ENCODE measurements around the gene MTF1. TPM values are rescaled to one million over a fixed set of nuclear protein-coding genes. Genes with fewer than 3 reads are reported as not detected.
"Not testable (repeated sequence)": the region's sequence is repeated elsewhere in the genome, so short reads cannot be mapped to it uniquely, and the experiment has no call there.

The MTF1 gene
- total RNA-seq, 4 donors from 2014 or later, result 4.0 to 7.4 (median 6.7) TPM

- TF ChIP-seq POLR2AphosphoS5 (IDR thresholded peaks at IDR 0.05) (no peak), CTCF (IDR thresholded peaks at IDR 0.05) (no peak), POLR2A (IDR thresholded peaks at IDR 0.05; ENCODE audit: low read depth) (no peak), EP300 (IDR thresholded peaks at IDR 0.05) (no peak)
- no peak overlapping the region for H3K4me3 ChIP-seq
- WGBS, result 93% methylated on average over 5 of the region's 5 CpGs
- no peak overlapping the region for H3K27ac ChIP-seq (replicated peaks in 1 of 4)
- no peaks in the 10 kb centered on the region for H3K27me3 ChIP-seq
- intact Hi-C loops (cut with DNase I), result no loop called here
- peaks cover 0 to 32% (median 12%) of the 10 kb centered on the region in 4 donors for H3K36me3 ChIP-seq
- H3K4me1 ChIP-seq, result no peaks in the 10 kb centered on the region
- no peaks in the 10 kb centered on the region for H3K9me3 ChIP-seq
- no peak for DNase-seq (ENCODE audit: extremely low spot score)
Observed at GRCh38 chr1:37902983-37903382, 43.6 kb upstream of the MTF1 start.

GRCh38 chr1:37901893-37902225 is 42.5 kb upstream of the MTF1 start:
- no peaks in the 10 kb centered on the region for H3K4me1 ChIP-seq
- WGBS, result 97% methylated on average over 6 of the region's 6 CpGs
- DNase-seq (ENCODE audit: extremely low spot score), result no peak
- H3K27ac ChIP-seq (replicated peaks in 1 of 4), result no peak overlapping the region
- no peaks in the 10 kb centered on the region for H3K9me3 ChIP-seq
- intact Hi-C loops (cut with DNase I), result no loop called here
- no peak overlapping the region for H3K4me3 ChIP-seq
- TF ChIP-seq CTCF (IDR thresholded peaks at IDR 0.05), result no peak
- no peak for TF ChIP-seq POLR2AphosphoS5 (IDR thresholded peaks at IDR 0.05)
- no peak for TF ChIP-seq POLR2A (IDR thresholded peaks at IDR 0.05; ENCODE audit: low read depth)
- TF ChIP-seq EP300 (IDR thresholded peaks at IDR 0.05), result no peak
- peaks cover 0 to 32% (median 12%) of the 10 kb centered on the region in 4 donors for H3K36me3 ChIP-seq
- no peaks in the 10 kb centered on the region for H3K27me3 ChIP-seq

GRCh38 chr1:37901191-37901892 is 42.0 kb upstream of the MTF1 start:
- Histone ChIP-seq H3K4me1 (no peaks in the 10 kb centered on the region), H3K36me3 (peaks cover 0 to 32% (median 12%) of the 10 kb centered on the region in 4 donors), H3K27ac (replicated peaks in 1 of 4) (no peak overlapping the region), H3K9me3 (no peaks in the 10 kb centered on the region), H3K4me3 (no peak overlapping the region), H3K27me3 (no peaks in the 10 kb centered on the region)
- intact Hi-C loops (cut with DNase I), result no loop called here
- no peak for DNase-seq (ENCODE audit: extremely low spot score)
- 82% methylated on average over 7 of the region's 8 CpGs for WGBS
- TF ChIP-seq POLR2AphosphoS5 (IDR thresholded peaks at IDR 0.05), result no peak

- DNase-seq (ENCODE audit: extremely low spot score); H3K9me3 ChIP-seq; intact Hi-C loops (cut with DNase I); H3K4me1 ChIP-seq; H3K27me3 ChIP-seq; H3K4me3 ChIP-seq; H3K27ac ChIP-seq (replicated peaks in 1 of 4): not testable (repeated sequence)
- 98% methylated on average over 3 of the region's 3 CpGs for WGBS
- H3K36me3 ChIP-seq, result peaks cover 0 to 25% (median 15%) of the 10 kb centered on the region in 4 donors
Observed at GRCh38 chr1:37897563-37897962, 38.2 kb upstream of the MTF1 start.

GRCh38 chr1:37893673-37894072 is 34.3 kb upstream of the MTF1 start:
- no peaks in the 10 kb centered on the region for H3K9me3 ChIP-seq
- 98% methylated on average over 2 of the region's 2 CpGs for WGBS
- DNase-seq (ENCODE audit: extremely low spot score), result no peak
- H3K4me3 ChIP-seq, result no peak overlapping the region
- no peaks in the 10 kb centered on the region for H3K4me1 ChIP-seq
- no peak overlapping the region for H3K27ac ChIP-seq (replicated peaks in 1 of 4)
- H3K27me3 ChIP-seq, result no peaks in the 10 kb centered on the region
- TF ChIP-seq POLR2A (IDR thresholded peaks at IDR 0.05; ENCODE audit: low read depth), result no peak
- TF ChIP-seq EP300 (IDR thresholded peaks at IDR 0.05), result no peak
- TF ChIP-seq POLR2AphosphoS5 (IDR thresholded peaks at IDR 0.05), result no peak
- TF ChIP-seq CTCF (IDR thresholded peaks at IDR 0.05), result no peak
- peaks cover 14 to 34% (median 28%) of the 10 kb centered on the region in 4 donors for H3K36me3 ChIP-seq
- intact Hi-C loops (cut with DNase I), result no loop called here

All from esophagus muscularis mucosa (tissue), 4 donors.